Activated CD4-positive, CD25-positive, alpha-beta regulatory T cell treated with anti-CD3 and anti-CD28 coated beads, Interleukin-2, amount 50 U/mL, for 72 hours (primary cell): ENCODE results near the gene COL8A2.
A peak's percentile ranks its signal among the peaks of the same experiment; 100 is the strongest.
"Not testable (repeated sequence)": the region's sequence is repeated elsewhere in the genome, so short reads cannot be mapped to it uniquely, and the experiment has no call there.

ENCODE experiments used
- DNase-seq: peaks from one replicate; pipeline ENCODE4 v3.0.0; 2021

Gene COL8A2

GRCh38 chr1:36125129-36125991, at the start of gene COL8A2:
TSS of gene COL8A2 (minus strand) at chr1:36125222. CDS start at chr1:36100242, 24,980 bp downstream.
- DNase-seq = no peak

DNA sequence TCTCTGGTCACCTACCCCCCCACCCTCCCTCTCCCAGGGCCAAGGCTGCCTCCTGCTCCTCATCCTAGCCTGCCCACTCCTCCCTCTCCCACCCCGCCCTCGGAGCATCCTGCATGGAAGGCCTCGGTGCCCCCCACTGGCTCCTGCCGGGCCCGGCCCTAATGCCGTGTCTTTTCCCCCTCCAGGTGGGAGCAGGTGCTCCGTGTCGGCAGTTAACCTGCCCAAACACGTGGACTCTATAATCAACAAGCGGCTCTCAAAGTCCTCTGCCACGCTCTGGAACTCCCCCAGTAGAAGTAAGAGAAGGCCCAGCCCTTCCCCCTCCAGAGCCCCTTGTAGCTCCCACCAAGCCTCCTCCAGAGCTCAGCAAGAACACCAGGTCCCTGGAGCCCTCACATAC, 49.7 kb upstream of the COL8A2 start:
- no peak for DNase-seq

GRCh38 chr1:36172983-36173382, 48.0 kb upstream of the COL8A2 start:
- DNase-seq = no peak

DNA sequence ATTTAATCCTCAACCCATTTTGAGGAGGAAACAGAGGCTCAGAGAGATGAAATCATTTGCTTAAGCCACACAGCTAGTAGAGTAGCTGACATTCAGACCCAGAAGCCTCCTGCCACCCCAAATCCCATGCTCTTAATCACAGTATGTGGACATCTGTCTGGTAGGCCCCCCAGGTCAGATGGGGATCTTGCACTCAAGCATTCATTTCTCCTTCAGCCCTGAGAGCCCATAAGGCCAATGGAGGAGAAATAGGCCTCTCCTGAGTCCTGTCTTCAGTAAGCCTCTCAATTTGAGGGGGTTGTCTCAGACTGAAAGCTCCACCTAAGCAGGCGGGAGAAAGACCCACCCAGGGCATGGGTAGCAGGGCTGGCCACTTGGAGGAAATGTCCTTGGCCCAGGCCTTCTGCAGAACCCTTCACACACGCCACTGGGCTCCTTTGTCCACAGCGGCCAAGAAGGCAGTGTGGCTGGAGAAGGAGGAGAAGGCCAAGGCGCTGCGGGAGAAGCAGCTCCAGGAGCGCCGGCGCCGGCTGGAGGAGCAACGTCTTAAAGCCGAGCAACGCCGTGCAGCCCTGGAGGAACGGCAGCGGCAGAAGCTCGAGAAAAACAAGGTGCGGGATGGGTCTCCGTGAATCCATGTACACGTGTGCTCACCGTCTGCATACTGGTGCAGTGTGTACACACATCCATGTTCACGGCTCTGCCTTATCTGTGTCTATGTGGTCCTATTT, 47.2 kb upstream of the COL8A2 start:
- no peak for DNase-seq

- DNase-seq = no peak
Measured at GRCh38 chr1:36170643-36171412, 45.8 kb upstream of the COL8A2 start.

- DNase-seq = no peak
Measured at GRCh38 chr1:36168514-36168913, 43.5 kb upstream of the COL8A2 start.

GRCh38 chr1:36166938-36167905, 42.2 kb upstream of the COL8A2 start:
- DNase-seq = no peak

DNA sequence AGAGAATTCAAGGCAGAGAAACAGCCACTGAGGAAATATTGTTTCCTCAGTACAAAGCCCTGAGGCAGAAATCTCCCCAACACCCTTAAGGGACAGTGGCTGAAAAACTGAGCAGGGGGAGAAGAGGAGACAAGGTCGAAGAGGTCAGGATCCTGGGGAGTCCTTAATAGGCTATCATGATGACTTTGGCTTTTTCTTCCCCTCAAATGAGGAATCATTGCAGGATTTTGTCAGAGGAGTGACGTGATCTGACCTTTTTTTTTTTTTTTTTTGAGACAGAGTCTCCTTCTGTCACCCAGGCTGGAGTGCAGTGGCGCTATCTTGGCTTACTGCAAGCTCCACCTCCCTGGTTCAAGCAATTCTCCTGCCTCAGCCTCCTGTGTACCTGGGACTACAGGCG, 41.1 kb upstream of the COL8A2 start:
- DNase-seq = no peak

DNA sequence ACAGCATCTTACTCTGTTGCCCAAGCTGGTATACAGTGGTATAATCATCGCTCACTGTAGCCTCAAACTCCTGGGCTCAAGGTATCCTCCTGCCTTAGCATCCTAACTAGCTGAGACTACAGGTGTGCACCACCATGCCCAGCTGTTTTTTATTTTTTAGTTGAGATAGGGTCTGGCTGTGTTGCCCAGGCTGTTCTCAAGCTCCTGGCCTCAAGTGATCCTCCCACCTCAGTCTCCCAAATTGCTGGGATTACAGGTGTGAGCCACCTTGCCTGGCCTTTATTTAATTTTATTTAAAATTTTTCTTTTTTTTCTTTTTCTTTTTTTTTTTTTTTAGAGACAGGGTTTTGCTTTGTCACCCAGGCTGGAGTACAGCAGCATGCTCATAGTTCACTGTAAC, 40.1 kb upstream of the COL8A2 start:
- no peak for DNase-seq

GRCh38 chr1:36164361-36164760, 39.3 kb upstream of the COL8A2 start:
- no peak for DNase-seq

DNA sequence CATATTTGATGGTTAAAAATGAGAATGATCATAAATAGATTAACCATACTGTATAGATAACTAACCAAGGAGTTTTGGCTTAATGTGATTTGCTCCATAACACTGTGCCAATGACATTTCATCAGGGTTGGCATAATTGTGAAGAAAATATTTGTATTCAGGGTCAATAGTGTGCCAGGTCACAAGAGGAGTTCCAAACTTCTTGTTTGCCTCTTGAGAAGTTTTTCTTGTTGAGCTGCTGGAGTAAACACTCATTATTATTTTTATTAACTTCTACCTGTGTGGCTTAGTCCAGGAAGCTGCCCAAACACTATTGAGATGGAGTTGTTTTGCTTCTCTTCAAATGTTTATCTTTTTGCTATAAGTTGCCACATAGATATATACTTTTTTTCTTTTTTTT, 38.4 kb upstream of the COL8A2 start:
- DNase-seq = no peak

DNA sequence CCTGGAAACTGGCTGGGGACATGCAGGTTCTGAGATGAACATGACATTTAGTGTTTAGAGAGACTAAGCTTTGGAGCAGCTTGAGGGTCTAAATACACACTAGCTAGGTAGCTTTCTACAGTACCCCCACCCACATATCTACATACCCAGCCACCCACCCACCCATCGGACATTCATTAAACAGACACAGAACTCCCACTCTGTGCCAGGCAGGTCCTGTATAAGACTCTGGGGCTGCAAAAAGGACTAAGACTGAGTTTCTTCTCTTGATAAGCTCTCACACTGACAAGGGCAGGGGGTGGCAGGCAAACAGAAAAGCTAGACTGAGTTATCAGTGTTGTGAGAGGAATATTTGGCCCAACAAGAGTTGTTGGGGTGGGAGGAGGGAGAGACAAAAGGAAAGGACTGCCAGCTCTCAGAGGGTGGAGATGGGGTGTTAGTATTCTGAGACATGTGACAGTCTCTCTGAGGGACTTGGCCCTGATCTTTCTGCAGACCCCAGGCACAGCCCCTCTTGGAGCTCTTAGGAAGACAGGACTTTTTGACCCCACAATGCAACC, 37.7 kb upstream of the COL8A2 start:
- no peak for DNase-seq

GRCh38 chr1:36161641-36162531, 36.9 kb upstream of the COL8A2 start:
- DNase-seq = peak; percentile 47

DNA sequence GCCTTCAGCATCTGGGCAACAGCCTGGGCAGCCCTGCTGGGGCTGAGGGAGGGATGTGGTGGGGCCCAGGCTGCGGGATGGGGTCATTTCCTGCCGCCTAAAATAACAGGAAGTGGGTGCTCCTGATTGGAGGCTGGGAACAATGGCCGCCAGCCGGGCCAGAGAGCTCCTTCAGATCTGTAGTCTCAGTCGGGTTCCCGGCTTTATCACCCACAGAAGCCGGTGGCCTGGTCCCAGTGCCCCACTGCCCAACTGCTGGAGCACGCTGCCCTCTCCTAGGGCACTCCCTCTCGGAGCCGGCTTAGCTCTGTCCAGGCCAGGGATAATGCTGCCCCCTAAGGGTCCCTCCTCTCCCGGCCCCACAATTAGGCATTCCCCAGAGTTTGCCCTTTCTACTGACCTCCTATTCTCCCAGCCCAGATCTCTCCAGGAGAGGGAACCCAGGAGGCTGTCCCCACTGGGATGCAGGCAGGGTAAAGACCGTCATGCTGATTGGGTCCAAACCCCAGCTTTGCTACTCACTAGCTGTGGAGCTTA, 36.0 kb upstream of the COL8A2 start:
- DNase-seq = peak; percentile 68

GRCh38 chr1:36160388-36160948, 35.4 kb upstream of the COL8A2 start:
- no peak for DNase-seq

DNA sequence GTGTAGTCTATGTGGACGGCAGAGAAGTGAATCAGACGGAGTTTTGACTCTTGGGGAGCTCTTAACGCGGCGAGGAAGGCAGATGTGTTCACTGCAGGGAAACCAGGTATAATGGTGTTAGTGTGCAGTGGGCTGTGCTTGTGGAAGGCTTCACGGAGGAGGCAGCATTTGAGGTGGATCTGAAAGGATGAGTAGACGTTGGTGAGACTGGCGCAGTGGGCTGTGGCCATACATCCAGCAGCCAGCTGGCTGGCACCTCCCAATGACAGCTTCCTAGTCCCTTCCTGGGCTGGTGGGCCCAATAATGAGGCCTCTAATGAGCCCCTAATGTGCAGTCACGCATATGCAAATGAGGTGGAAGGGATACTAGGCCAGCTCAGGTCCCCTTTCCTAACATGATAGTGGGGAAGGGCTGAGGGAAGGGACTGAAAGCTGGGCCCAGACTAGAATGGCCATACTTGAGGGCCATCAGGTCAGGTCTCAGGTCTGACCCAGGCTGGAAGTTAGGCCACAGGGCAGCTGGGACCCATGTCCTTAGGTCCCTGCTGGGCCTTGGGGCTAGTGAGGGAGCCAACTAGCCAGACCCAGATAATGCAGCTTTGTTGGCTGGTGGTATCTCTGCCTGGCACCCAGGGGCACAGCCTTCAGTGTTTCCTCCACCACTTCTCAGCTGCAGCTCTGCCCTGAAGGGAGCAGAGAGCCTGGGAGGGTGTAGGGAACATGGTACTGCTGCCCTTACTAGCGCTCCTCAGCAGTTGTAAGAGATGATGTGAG, 34.8 kb upstream of the COL8A2 start:
- DNase-seq = no peak

DNA sequence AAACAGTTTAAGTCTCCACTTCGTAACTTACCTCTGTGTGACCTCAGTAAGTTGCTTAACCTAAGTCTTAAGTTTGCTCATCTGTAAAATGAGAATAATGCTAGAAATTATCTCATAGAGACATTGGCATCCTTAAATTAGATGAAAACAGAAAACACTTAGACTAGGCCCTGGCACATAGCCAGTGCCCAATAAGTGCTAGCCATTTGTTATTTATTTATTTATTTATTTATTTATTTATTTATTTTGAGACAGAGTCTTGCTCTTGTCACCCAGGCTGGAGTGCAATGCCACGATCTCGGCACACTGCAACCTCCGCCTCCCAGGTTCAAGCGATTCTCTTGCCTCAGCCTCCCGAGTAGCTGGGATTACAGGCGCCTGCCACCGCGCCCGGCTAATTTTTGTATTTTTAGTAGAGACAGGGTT, 33.8 kb upstream of the COL8A2 start:
- not testable (repeated sequence) for DNase-seq

GRCh38 chr1:36157973-36158826, 33.2 kb upstream of the COL8A2 start:
- DNase-seq = no peak
